GM21515 (cell line): ENCODE measurements around the gene TSPAN1.
"Not testable (repeated sequence)": the region's sequence is repeated elsewhere in the genome, so short reads cannot be mapped to it uniquely, and the experiment has no call there.

Experiments
- ATAC-seq: cut with Tn5 transposase; IDR thresholded peaks from one replicate; pipeline ENCODE4 v1.9.1; 2021; ENCODE audit not compliant: unreplicated experiment

TSPAN1 gene

GRCh38 chr1:46215504-46215903 is 40.6 kb downstream of the TSPAN1 start:
- ATAC-seq: no peak

- ATAC-seq: no peak
These were observed 43.6 kb downstream of the TSPAN1 start for GRCh38 chr1:46218443-46218842.

- no peak for ATAC-seq
These were observed 44.9 kb downstream of the TSPAN1 start for GRCh38 chr1:46219551-46220520.

GRCh38 chr1:46220808-46221207 is 45.9 kb downstream of the TSPAN1 start:
- ATAC-seq: no peak

- no peak for ATAC-seq
These were observed 46.9 kb downstream of the TSPAN1 start for GRCh38 chr1:46221749-46222148.

GRCh38 chr1:46223055-46223454 is 48.2 kb downstream of the TSPAN1 start:
- not testable (repeated sequence) for ATAC-seq

GRCh38 chr1:46223472-46223943 is 48.6 kb downstream of the TSPAN1 start:
- ATAC-seq: no peak

GRCh38 chr1:46224966-46225365 is 50.1 kb downstream of the TSPAN1 start:
- ATAC-seq: no peak

- not testable (repeated sequence) for ATAC-seq
These were observed 56.3 kb downstream of the TSPAN1 start for GRCh38 chr1:46231231-46231630.
